Esophagus muscularis mucosa (tissue), 4 donors: ENCODE data around the gene IGFLR1.

Experiments
- EP300 ChIP-seq: sonication (generic); formaldehyde crosslinking; IDR thresholded peaks from one replicate; pipeline ENCODE4 v1.6.1; 2017; ENCODE audit warnings: antibody characterized with exemption
- POLR2A ChIP-seq: fragments of 450-650 bp; IDR thresholded peaks from one replicate; pipeline ENCODE4 v1.6.1; 2017; ENCODE audit warnings: antibody characterized with exemption, moderate library complexity, mild to moderate bottlenecking, low read depth
- TF ChIP-seq, protein P1 (sequence below), 3 experiments: fragments of 200-600 bp in 2 of 3; fragments of 450-650 bp in 1 of 3; sonication (generic) in 2 of 3; IDR thresholded peaks; one replicate each; pipeline ENCODE4 v1.5.1; 2017 to 2019; ENCODE audit warnings: antibody characterized with exemption in 3 of 3, mild to moderate bottlenecking in 2 of 3, moderate library complexity in 1 of 3

DNA sequence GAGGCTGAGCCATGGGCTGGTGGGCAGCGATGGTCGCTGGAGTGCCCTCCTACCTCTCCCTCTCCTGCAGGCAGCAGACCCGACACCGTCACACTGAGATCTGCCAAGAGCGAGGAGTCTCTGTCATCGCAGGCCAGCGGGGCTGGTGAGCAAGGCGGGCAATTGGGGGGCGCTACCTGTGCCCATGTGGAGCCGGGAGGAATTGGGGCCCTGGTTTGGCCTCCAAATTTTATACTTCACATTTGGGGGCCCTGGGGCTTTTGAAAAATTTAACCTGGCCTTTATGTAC is 43.0 kb upstream of the IGFLR1 start:
- TF ChIP-seq, protein P1, sequence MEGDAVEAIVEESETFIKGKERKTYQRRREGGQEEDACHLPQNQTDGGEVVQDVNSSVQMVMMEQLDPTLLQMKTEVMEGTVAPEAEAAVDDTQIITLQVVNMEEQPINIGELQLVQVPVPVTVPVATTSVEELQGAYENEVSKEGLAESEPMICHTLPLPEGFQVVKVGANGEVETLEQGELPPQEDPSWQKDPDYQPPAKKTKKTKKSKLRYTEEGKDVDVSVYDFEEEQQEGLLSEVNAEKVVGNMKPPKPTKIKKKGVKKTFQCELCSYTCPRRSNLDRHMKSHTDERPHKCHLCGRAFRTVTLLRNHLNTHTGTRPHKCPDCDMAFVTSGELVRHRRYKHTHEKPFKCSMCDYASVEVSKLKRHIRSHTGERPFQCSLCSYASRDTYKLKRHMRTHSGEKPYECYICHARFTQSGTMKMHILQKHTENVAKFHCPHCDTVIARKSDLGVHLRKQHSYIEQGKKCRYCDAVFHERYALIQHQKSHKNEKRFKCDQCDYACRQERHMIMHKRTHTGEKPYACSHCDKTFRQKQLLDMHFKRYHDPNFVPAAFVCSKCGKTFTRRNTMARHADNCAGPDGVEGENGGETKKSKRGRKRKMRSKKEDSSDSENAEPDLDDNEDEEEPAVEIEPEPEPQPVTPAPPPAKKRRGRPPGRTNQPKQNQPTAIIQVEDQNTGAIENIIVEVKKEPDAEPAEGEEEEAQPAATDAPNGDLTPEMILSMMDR (IDR thresholded peaks at IDR 0.05) = no peak
- no peak for TF ChIP-seq POLR2A
- TF ChIP-seq EP300 = no peak
